HepG2 (cell line): Measurements from ENCODE around the gene HCFC1. TPM values are rescaled to one million over a fixed set of nuclear protein-coding genes. Genes with fewer than 3 reads are reported as not detected.

Experiments used
- ATAC-seq: fragments of 200-7000 bp; cut with Tn5 transposase; 3 replicates; pipeline ENCODE4 v1.9.1; 2020; ENCODE audit warnings: mild to moderate bottlenecking, moderate library complexity
- BruUV-seq: library from RNA; stranded (reverse); fragments of 400-500 nt; replicated peaks from 2 replicates; lab custom pipeline; 2021; lab: Mats Ljungman, UMichigan
- CTCF ChIA-PET: fragments of 300-600 bp; formaldehyde crosslinking; extraction: SDS; loops from one replicate; lab custom pipeline; 2021; ENCODE audit warnings: low total read pairs, inconsistent platforms, low intra/inter-chr PET ratio; lab: Yijun Ruan, JAX
- POLR2A ChIA-PET: fragments of 350-600 bp; sonication (Branson Sonifier 250); formaldehyde crosslinking; loops from one replicate; lab custom pipeline; 2020; ENCODE audit warnings: antibody characterized with exemption, inconsistent platforms; lab: Yijun Ruan, JAX
- DNase-seq: peaks from one replicate; pipeline ENCODE4 v3.0.0-alpha.2; 2015; ENCODE audit warnings: low spot score
- FAIRE-seq: peaks from 3 replicates; lab custom pipeline; 2011; peaks lifted over from hg19 to GRCh38; lab: Jason Lieb, UNC
- H2AFZ ChIP-seq: one replicate; pipeline ENCODE4 v1.6.1; 2011; ENCODE audit warnings: low read length, inconsistent platforms
- H3K27ac ChIP-seq: fragments of 300-600 bp; 3 replicates; pipeline ENCODE4 v1.8.0; 2011; ENCODE audit warnings: mixed run types, mild to moderate bottlenecking, mixed read lengths, low read length, inconsistent platforms; ENCODE audit not compliant: insufficient read depth; ENCODE audit errors: extremely low read length
- H3K27me3 ChIP-seq, 2 experiments: fragments of 200-600 bp in 1 of 2; 2 replicates in 1 of 2; 3 replicates in 1 of 2; pipeline versions ENCODE4 v1.6.0 to v1.8.0; 2011; ENCODE audit warnings: low read length in 2 of 2, mild to moderate bottlenecking in 2 of 2, moderate library complexity in 2 of 2, inconsistent platforms in 1 of 2; ENCODE audit not compliant: insufficient read depth in 2 of 2, control insufficient read depth in 1 of 2
- H3K36me3 ChIP-seq, 2 experiments: fragments of 200-600 bp in 1 of 2; replicated peaks in 1 of 2; 2 replicates in 1 of 2; 3 replicates in 1 of 2; pipeline versions ENCODE4 v1.5.1 to v1.8.0; 2011; ENCODE audit warnings: low read length in 2 of 2, inconsistent platforms in 1 of 2; ENCODE audit not compliant: insufficient read depth in 2 of 2, control insufficient read depth in 1 of 2
- H3K4me1 ChIP-seq: 2 replicates; pipeline ENCODE4 v1.5.1; 2012; ENCODE audit warnings: low read length, inconsistent platforms; ENCODE audit not compliant: insufficient read depth
- H3K4me2 ChIP-seq: 2 replicates; pipeline ENCODE4 v1.6.0; 2011; ENCODE audit warnings: low read depth, low read length, inconsistent platforms
- H3K4me3 ChIP-seq, 3 experiments: fragments of 200-600 bp in 1 of 3; sonication (generic), shearing (Covaris generic) in 1 of 3; replicated peaks in 1 of 3; 2 replicates each; pipeline ENCODE4 v1.5.1; 2011 to 2016; ENCODE audit warnings: low read length in 3 of 3, inconsistent platforms in 2 of 3, low read depth in 2 of 3, mild to moderate bottlenecking in 2 of 3, control low read depth in 1 of 3, mixed read lengths in 1 of 3; ENCODE audit not compliant: insufficient read depth in 1 of 3
- H3K79me2 ChIP-seq: one replicate; pipeline ENCODE4 v1.6.1; 2011; ENCODE audit warnings: low read length, inconsistent platforms; ENCODE audit not compliant: insufficient read depth
- H3K9ac ChIP-seq: 2 replicates; pipeline ENCODE4 v1.6.0; 2011; ENCODE audit warnings: mild to moderate bottlenecking, low read depth, low read length, inconsistent platforms; ENCODE audit not compliant: insufficient read depth
- H3K9me3 ChIP-seq: 2 replicates; pipeline ENCODE4 v1.5.1; 2012; ENCODE audit warnings: mild to moderate bottlenecking, low read length
- H4K20me1 ChIP-seq: 2 replicates; pipeline ENCODE4 v1.6.0; 2011; ENCODE audit warnings: inconsistent platforms, mild to moderate bottlenecking, low read length, moderate library complexity; ENCODE audit not compliant: insufficient read depth
- AGO2 ChIP-seq: fragments of 200-400 bp; formaldehyde crosslinking; optimal IDR thresholded peaks from 2 replicates; pipeline ENCODE3; 2017; ENCODE audit warnings: mild to moderate bottlenecking, low read depth, low read length, moderate library complexity
- CTCF ChIP-seq: sonication (generic); formaldehyde crosslinking; IDR thresholded peaks from 2 replicates; pipeline ENCODE4 v1.5.0; 2020; ENCODE audit warnings: mild to moderate bottlenecking, missing genetic modification reagents, moderate library complexity
- HNRNPL ChIP-seq: fragments of 200-400 bp; formaldehyde crosslinking; IDR thresholded peaks from 2 replicates; pipeline ENCODE4 v1.6.1; 2017; ENCODE audit warnings: mild to moderate bottlenecking, low read depth, low read length
- MEIS2 ChIP-seq: sonication (generic); formaldehyde crosslinking; IDR thresholded peaks from 2 replicates; pipeline ENCODE4 v1.9.0; 2021; ENCODE audit warnings: mild to moderate bottlenecking, missing genetic modification reagents
- RAD21 ChIP-seq: fragments of 450-650 bp; formaldehyde crosslinking; IDR thresholded peaks from 2 replicates; pipeline ENCODE4 v1.5.0; 2020; ENCODE audit warnings: mild to moderate bottlenecking
- TRAFD1 ChIP-seq: sonication (generic); formaldehyde crosslinking; IDR thresholded peaks from 2 replicates; pipeline ENCODE4 v1.5.1; 2020; ENCODE audit warnings: missing genetic modification reagents, mild to moderate bottlenecking, borderline replicate concordance
- ZNF18 ChIP-seq: sonication (generic); formaldehyde crosslinking; IDR thresholded peaks from 2 replicates; pipeline ENCODE4 v1.8.0; 2022; ENCODE audit warnings: mild to moderate bottlenecking, missing genetic modification reagents; ENCODE audit not compliant: insufficient replicate concordance
- ZNF431 ChIP-seq: sonication (generic); formaldehyde crosslinking; IDR thresholded peaks from 2 replicates; pipeline ENCODE4 v1.9.0; 2022; ENCODE audit warnings: missing genetic modification reagents, low read depth, mild to moderate bottlenecking, borderline replicate concordance
- ZNF687 ChIP-seq: sonication (generic); formaldehyde crosslinking; IDR thresholded peaks from 2 replicates; pipeline ENCODE4 v1.5.1; 2020; ENCODE audit warnings: mild to moderate bottlenecking, missing genetic modification reagents, moderate library complexity
- WGBS: methylation state at CpG from one replicate; pipeline ENCODE4 v1.1.6; 2017; ENCODE audit warnings: low lambda C conversion rate; 5-methylcytosine and 5-hydroxymethylcytosine counted together
- in situ Hi-C: cut with HindIII; loops from 2 replicates; pipeline ENCODE4 v1.10.0; 2017; ENCODE audit warnings: low pct_unique_long_range_greater_than_20kb; ENCODE audit not compliant: extremely low pct_ligation_motif_present
- intact Hi-C: fragments of 100-400 bp; cut with micrococcal nuclease; formaldehyde crosslinking; loops from one replicate; pipeline ENCODE4 v1.10.0; 2022; ENCODE audit not compliant: unreplicated experiment
- polyA plus RNA-seq, 8 experiments: library from polyadenylated mRNA; depleted of rRNA in 3 of 8; stranded (reverse) in 7 of 8; unstranded in 1 of 8; fragments of >200 nt; fragmentation: Illumina TruSeq in 4 of 8; extraction: Trizol in 4 of 8; gene quantifications; 2 replicates each; pipeline versions ENCODE4 v1.2.1 to v1.2.3, GENCODE V29; 2011 to 2016; ENCODE audit warnings: low read depth in 4 of 8, missing spikeins in 1 of 8, mixed read lengths in 1 of 8; ENCODE audit not compliant: insufficient read depth in 1 of 8
- total RNA-seq, 5 experiments: library from RNA; depleted of rRNA; stranded (reverse); fragments of >200 nt; fragmentation: Illumina TruSeq; extraction: Trizol; gene quantifications; 2 replicates each; pipeline ENCODE4 v1.2.3, GENCODE V29; 2016; ENCODE audit warnings: low read depth in 1 of 5

HCFC1 gene
- total and polyA plus RNA-seq, 2 of the 13 experiments (the other 11 are each of a cell fraction or from before 2014, with no cell fraction given): 5.8 to 17.8 TPM

GRCh38 chrX:153969125-153969903 lies 2.3 kb downstream of the HCFC1 start:
- POLR2A ChIA-PET: interaction anchor here (1.3 to 6.3 kb wide), 6 partner anchors 22 to 44 kb away, joined by 4 to 54 read pairs (median 10); no protein-coding TSS in a partner anchor
- TF ChIP-seq ZNF431 (CRISPR knock-in tag): no peak
- peak; percentile 34; the same call in 1 of the 2 replicates for TF ChIP-seq ZNF687
- no peak for TF ChIP-seq MEIS2 (CRISPR knock-in tag)
- TF ChIP-seq AGO2: peak; percentile 57
- TF ChIP-seq ZNF18: no peak
- TF ChIP-seq TRAFD1: no peak
- peak; percentile 6; the same call in 1 of the 2 replicates for TF ChIP-seq RAD21 (CRISPR knock-in tag)
- TF ChIP-seq CTCF: 0 out of 2 replicates have a peak, but pooled peaks have one; percentile 7
- TF ChIP-seq HNRNPL: 0 out of 2 replicates have a peak, but pooled peaks have one; percentile 41
- no peak overlapping the region for H3K27ac ChIP-seq
- intact Hi-C loops (no loop called here), in situ Hi-C loops (no loop called here)
- H3K79me2 ChIP-seq: peaks cover 71% of the 10 kb centered on the region
- DNase-seq (no peak), FAIRE-seq (no peak), ATAC-seq (0 out of 3 replicates have a peak, but pooled peaks have one; percentile 3)
- H3K36me3 ChIP-seq: peaks cover 3 to 19% of the 10 kb centered on the region in 2 experiments; a peak in 4 of 5 replicates
- H4K20me1 ChIP-seq: peaks cover 45% of the 10 kb centered on the region
- H3K27me3 ChIP-seq: no peaks in the 10 kb centered on the region; a peak in 1 of 5 replicates
- H3K4me3 ChIP-seq: peak overlapping the region; percentile 50 to 90 (median 89)
- H3K9ac ChIP-seq: peak overlapping the region; percentile 67
- no TSS peak for BruUV-seq
- H3K4me1 ChIP-seq: peaks cover 48% of the 10 kb centered on the region
- CTCF ChIA-PET: no interaction called here
- no peak overlapping the region for H2AFZ ChIP-seq
- H3K9me3 ChIP-seq: no peaks in the 10 kb centered on the region
- WGBS: 0% methylated on average over 1 of the region's 25 CpGs
- peak overlapping the region; percentile 88 for H3K4me2 ChIP-seq
